GM12872 (cell line): ENCODE measurements around the gene PDE8A.

Experiments
- CTCF ChIP-seq: IDR thresholded peaks from 3 replicates; pipeline ENCODE4 v1.5.1; 2011; ENCODE audit warnings: low read depth, mild to moderate bottlenecking, low read length, moderate library complexity; ENCODE audit not compliant: insufficient read depth

Gene PDE8A

DNA sequence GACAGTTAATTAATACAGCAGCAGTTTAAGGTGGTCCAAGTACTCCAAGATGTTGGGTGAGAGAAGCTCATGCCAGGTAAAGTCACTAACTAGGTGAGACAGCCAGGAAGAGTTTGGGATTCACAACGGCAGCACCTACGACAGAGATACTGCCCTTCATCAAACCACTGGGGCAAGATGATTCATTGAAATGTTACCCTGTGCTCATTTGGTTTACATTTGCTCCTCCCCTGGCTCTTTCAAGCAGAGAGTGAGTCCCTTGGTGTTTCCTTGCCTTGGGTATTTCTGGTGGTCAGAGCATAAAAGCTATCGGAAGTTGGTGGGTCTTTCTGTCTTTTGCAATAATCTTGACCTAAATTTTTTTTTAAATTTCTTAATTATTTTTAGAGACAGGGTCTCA lies 19.9 kb upstream of the PDE8A start:
- no peak for TF ChIP-seq CTCF

DNA sequence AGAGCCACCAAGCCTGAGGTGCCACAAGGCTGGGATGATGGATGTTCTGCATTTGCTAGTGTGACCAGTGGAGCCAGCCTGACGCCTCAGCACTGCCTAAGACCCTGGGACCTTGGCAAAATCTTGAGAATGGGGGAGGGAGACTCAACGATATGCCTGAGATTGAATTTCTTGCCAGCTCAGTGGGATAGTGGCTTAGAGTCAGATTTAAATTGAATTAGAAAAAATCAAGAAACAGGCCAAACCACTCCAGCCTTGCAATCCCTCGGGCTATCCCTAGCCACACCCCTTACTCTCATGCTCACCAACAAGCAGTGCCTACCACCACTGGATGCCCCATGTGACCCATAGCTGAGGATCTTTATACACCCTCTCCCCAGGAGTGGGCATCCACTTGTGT lies 18.7 kb upstream of the PDE8A start:
- TF ChIP-seq CTCF: no peak

- no peak for TF ChIP-seq CTCF
These were observed 14.3 kb upstream of the PDE8A start for GRCh38 chr15:84967380-84967779.

DNA sequence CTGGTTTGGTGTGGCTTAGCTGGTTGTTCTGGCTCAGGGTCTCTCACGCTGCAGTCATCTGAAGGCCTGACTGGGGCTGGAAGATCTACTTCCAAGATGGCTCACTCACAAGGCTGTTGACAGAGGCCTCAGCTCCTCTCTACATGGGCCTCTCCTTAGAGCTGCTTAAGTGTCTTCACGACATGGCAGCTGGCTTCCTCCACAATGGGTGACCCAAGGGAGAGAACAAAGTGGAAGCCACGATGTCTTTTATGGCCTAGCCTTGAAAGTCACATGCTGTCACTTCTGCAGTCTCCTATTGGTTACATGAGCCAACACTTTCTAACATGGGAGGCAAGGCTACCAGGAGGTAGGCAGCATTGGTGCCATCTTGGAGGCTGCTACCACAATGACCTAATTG lies 13.4 kb upstream of the PDE8A start:
- TF ChIP-seq CTCF: no peak

DNA sequence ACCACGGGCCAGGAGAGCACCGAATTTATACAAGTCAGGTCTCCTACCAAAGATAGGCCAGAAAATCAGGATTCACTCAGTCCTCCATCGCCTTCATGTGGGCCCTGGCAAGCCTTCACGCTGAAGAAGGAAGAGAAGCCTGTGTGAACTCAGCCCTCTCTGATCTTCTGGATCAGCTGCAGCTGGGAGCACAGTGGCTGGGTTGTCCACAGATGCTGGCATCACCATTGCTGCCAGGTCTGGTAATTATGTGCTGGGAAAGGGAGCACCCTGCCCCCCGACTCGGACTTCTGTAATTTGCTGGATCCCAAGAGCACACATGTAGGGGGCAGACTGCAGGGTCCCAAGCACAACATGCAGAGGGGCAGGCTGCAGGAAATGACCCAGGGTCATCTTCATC lies 12.4 kb upstream of the PDE8A start:
- TF ChIP-seq CTCF: no peak

DNA sequence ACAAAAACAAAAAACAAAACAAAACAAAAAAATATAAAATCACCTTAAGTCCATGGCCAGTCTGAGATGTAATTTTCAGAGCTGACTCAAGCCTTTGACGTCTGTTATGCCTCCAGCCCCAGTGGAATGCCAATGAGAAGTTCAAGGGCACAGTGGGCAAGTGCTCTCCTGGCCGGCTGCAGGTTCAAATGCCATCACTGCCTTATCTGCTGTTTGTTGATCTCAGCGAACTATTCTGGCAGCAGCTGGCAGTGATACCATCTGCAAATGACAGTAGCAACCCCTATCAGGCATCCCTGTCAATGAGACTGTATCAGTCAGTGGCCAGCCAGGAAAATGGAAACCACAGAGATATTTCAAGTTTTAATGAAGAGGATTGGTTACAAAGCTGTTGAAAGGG lies 10.8 kb upstream of the PDE8A start:
- no peak for TF ChIP-seq CTCF

DNA sequence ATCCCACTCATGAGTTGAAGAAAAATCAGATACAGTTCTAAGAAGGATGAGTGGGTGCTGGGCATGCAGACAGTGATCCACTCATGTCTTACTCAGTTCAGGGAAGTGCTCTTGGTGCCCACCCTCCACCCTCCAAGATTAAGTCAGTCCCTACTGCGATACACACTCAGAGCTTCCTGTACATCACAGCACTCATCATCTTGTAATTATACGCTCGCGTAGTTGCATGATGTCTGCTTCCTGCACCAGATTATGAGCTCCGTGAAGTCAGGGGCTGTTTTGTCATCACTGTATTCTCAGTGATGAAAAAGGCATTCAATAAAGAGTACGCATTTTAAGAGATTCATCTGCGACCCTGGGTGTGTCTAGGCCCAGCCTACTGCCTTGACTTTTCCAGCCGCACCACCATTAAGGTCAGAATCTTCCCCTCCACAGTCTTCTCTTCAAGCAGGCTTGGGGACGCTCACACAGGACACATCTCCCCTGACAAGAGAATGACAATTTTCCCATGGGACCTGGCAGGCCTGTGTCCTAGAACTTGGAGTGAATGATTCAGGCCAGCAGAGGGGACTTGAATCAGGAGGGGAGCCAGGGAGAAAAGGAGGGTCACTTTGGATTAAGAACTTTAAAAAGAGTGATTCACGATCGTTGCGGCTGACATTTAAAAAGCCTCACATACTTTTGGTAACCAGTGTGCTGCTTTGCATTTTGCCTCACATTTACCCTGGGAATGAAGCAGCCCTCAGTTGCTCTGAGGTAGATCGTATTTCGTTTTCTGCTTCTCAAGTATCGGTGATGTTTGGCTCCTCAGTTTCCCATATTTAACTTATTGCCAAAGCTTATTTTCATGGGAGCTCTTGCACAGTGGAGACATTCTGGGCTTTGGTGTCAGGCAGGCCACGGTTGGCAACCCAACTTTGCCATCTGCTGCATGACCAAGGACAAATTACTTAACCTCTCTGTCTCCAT lies 7.9 kb upstream of the PDE8A start:
- no peak for TF ChIP-seq CTCF
